Neural crest cell (in vitro differentiated cells): ENCODE measurements around the gene MNT. TPM values are rescaled to one million over a fixed set of nuclear protein-coding genes. Genes with fewer than 3 reads are reported as not detected.

ENCODE experiments used
- DNase-seq: peaks from one replicate; pipeline ENCODE4 v3.0.0; 2021; ENCODE audit warnings: low read depth, mixed read lengths, low spot score
- H3K27ac Mint-ChIP-seq: one replicate; pipeline ENCODE4 v1.8.0; 2021; ENCODE audit warnings: mild to moderate bottlenecking, mixed read lengths; ENCODE audit not compliant: unreplicated experiment
- H3K27me3 Mint-ChIP-seq: 2 replicates; pipeline ENCODE4 v1.8.0; 2021; ENCODE audit warnings: low read depth, mild to moderate bottlenecking, mixed read lengths
- H3K36me3 Mint-ChIP-seq: 2 replicates; pipeline ENCODE4 v1.8.0; 2021; ENCODE audit warnings: low read depth, mild to moderate bottlenecking, mixed read lengths
- H3K4me1 Mint-ChIP-seq: 2 replicates; pipeline ENCODE4 v1.8.0; 2021; ENCODE audit warnings: mixed read lengths
- H3K4me3 Mint-ChIP-seq: one replicate; pipeline ENCODE4 v1.8.0; 2021; ENCODE audit warnings: mild to moderate bottlenecking, mixed read lengths
- H3K9me3 Mint-ChIP-seq: 2 replicates; pipeline ENCODE4 v1.8.0; 2021; ENCODE audit warnings: mixed read lengths
- CTCF ChIP-seq: fragments of 200-600 bp; sonication (generic); conservative IDR thresholded peaks from 2 replicates; pipeline ENCODE4 v1.5.0; 2021; ENCODE audit warnings: antibody characterized with exemption, mild to moderate bottlenecking
- total RNA-seq: library from RNA; stranded (reverse); gene quantifications from 2 replicates; pipeline ENCODE4 v1.2.1, GENCODE V29; 2021

Gene MNT
- total RNA-seq, 1 donor from 2014 or later, result 26.9 TPM

GRCh38 chr17:2379489-2380225, 21.2 kb downstream of the MNT start:
- H3K27ac Mint-ChIP-seq, result no peak overlapping the region
- no peaks in the 10 kb centered on the region for H3K36me3 Mint-ChIP-seq
- H3K4me3 Mint-ChIP-seq, result no peak overlapping the region
- peaks cover 1% of the 10 kb centered on the region for H3K27me3 Mint-ChIP-seq
- no peaks in the 10 kb centered on the region for H3K9me3 Mint-ChIP-seq
- no peak for TF ChIP-seq CTCF
- peaks cover 20% of the 10 kb centered on the region for H3K4me1 Mint-ChIP-seq
- DNase-seq, result no peak

DNA sequence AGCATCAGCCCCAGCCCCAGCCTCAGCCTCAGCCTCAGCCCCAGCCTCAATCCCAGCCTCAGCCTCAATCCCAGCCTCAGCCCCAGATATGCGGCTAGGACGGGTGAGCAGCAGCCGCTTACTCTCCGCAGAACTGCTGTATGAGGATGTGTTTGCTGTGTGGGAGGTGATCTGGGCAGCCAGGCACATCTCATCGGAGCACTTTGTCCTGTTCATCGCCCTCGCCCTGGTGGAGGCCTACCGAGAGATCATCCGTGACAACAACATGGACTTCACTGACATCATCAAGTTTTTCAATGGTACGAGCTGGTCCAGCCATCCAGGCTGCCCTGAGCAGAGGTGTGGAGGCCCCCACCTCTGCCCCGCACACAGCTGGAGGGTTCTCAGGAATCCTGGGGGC, 22.0 kb downstream of the MNT start:
- Mint-ChIP-seq H3K27me3 (no peaks in the 10 kb centered on the region), H3K9me3 (no peaks in the 10 kb centered on the region), H3K4me3 (peak overlapping the region; percentile 38), H3K36me3 (no peaks in the 10 kb centered on the region), H3K27ac (peak overlapping the region; percentile 57), H3K4me1 (peaks cover 15% of the 10 kb centered on the region)
- TF ChIP-seq CTCF, result no peak
- DNase-seq, result no peak

DNA sequence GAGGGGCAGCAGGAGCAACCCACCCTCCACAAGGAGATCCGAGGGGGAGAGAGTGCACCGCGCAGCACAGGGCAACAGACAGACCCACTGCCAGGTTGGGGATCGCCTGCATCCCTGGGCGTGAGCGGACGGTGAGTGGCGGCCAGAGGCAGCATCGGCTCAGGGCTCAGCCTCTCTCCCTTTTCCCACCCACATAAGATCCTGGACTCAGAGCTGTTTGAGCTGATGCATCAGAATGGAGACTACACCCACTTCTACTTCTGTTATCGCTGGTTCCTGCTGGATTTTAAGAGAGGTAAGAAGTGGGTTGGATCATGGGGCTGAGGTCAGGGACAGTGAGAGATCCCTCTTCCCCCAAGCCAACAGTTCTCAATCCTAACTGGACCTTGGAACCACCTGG, 23.2 kb downstream of the MNT start:
- no peaks in the 10 kb centered on the region for H3K36me3 Mint-ChIP-seq
- H3K27me3 Mint-ChIP-seq, result no peaks in the 10 kb centered on the region
- no peak for DNase-seq
- no peak overlapping the region for H3K4me3 Mint-ChIP-seq
- TF ChIP-seq CTCF, result no peak
- H3K9me3 Mint-ChIP-seq, result no peaks in the 10 kb centered on the region
- peaks cover 9% of the 10 kb centered on the region for H3K4me1 Mint-ChIP-seq
- H3K27ac Mint-ChIP-seq, result no peak overlapping the region

DNA sequence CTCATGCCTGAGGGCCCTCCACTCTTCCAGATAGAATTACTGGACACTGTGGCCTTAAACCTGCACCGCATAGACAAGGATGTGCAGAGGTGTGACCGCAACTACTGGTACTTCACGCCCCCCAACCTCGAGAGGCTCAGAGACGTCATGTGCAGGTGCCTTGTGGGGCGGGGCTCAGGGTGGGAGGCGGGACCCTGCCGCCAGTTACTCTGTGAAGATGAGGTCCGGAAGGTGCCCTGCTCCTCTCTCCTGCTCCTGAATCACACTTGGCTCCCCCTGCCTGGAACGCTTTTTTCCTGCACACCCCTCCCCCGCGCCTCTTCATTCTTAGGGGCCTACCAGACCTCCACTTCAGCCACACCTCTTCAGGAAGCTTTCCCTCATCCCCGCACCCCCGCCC, 24.8 kb downstream of the MNT start:
- Mint-ChIP-seq H3K4me3 (no peak overlapping the region), H3K27me3 (no peaks in the 10 kb centered on the region), H3K4me1 (peaks cover 9% of the 10 kb centered on the region), H3K27ac (no peak overlapping the region), H3K9me3 (no peaks in the 10 kb centered on the region), H3K36me3 (no peaks in the 10 kb centered on the region)
- DNase-seq, result no peak
- no peak for TF ChIP-seq CTCF

DNA sequence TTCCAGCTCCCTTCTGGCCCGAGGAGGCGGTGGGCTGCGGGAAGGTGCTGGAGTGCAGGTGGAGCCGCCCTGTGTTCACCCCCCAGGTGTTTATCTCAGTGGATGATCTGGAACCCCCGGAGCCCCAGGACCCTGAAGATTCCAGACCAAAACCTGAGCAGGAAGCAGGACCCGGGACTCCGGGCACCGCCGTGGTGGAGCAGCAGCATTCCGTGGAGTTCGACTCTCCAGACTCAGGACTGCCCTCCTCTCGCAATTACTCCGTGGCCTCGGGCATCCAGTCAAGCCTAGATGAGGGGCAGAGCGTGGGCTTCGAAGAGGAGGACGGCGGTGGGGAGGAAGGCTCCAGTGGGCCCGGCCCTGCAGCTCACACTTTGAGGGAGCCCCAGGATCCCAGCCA, 25.5 kb downstream of the MNT start:
- Mint-ChIP-seq H3K9me3 (no peaks in the 10 kb centered on the region), H3K27ac (no peak overlapping the region), H3K4me1 (peaks cover 9% of the 10 kb centered on the region), H3K27me3 (no peaks in the 10 kb centered on the region), H3K4me3 (no peak overlapping the region), H3K36me3 (no peaks in the 10 kb centered on the region)
- DNase-seq, result no peak
- no peak for TF ChIP-seq CTCF
